OCI-LY1 (cell line): ENCODE data around the gene GPR142.

Source experiments
- H2AFZ ChIP-seq: fragments of 200-600 bp; sonication (generic), shearing (Covaris generic); 2 replicates; pipeline ENCODE4 v1.6.0; 2014; ENCODE audit warnings: antibody characterized with exemption, mild to moderate bottlenecking, low read length
- H3F3A ChIP-seq: fragments of 200-600 bp; sonication (generic), shearing (Covaris generic); 2 replicates; pipeline ENCODE4 v1.6.0; 2014; ENCODE audit warnings: mild to moderate bottlenecking, antibody characterized with exemption, low read length, moderate library complexity; ENCODE audit not compliant: insufficient read depth
- H3K27ac ChIP-seq: fragments of 200-600 bp; sonication (generic); 2 replicates; pipeline ENCODE4 v1.5.1; 2014; ENCODE audit warnings: low read length, mixed run types, mild to moderate bottlenecking, low read depth; ENCODE audit not compliant: poor library complexity, severe bottlenecking
- H3K27me3 ChIP-seq: fragments of 200-600 bp; sonication (generic); 2 replicates; pipeline ENCODE4 v1.6.0; 2014; ENCODE audit warnings: antibody characterized with exemption, mild to moderate bottlenecking, low read length, moderate library complexity; ENCODE audit not compliant: insufficient read depth
- H3K36me3 ChIP-seq: fragments of 200-600 bp; sonication (generic); 2 replicates; pipeline ENCODE4 v1.6.1; 2014; ENCODE audit warnings: mild to moderate bottlenecking, antibody characterized with exemption, low read length, moderate library complexity, mixed read lengths; ENCODE audit not compliant: insufficient read depth
- H3K4me1 ChIP-seq: fragments of 200-600 bp; sonication (generic); 2 replicates; pipeline ENCODE4 v1.5.1; 2014; ENCODE audit warnings: mild to moderate bottlenecking, low read length, moderate library complexity; ENCODE audit not compliant: insufficient read depth, severe bottlenecking
- H3K4me2 ChIP-seq: fragments of 200-600 bp; sonication (generic), shearing (Covaris generic); 2 replicates; pipeline ENCODE4 v1.6.1; 2014; ENCODE audit warnings: low read length
- H3K4me3 ChIP-seq: fragments of 200-600 bp; sonication (generic); 2 replicates; pipeline ENCODE4 v1.5.1; 2014; ENCODE audit warnings: low read length, low read depth, mild to moderate bottlenecking, mixed read lengths; ENCODE audit not compliant: poor library complexity, severe bottlenecking
- H3K79me2 ChIP-seq: fragments of 200-600 bp; shearing (Covaris generic); 2 replicates; pipeline ENCODE4 v1.6.1; 2016; ENCODE audit warnings: mixed run types, low read length, mixed read lengths; ENCODE audit not compliant: insufficient read depth
- H3K9ac ChIP-seq: fragments of 200-600 bp; sonication (generic), shearing (Covaris generic); 2 replicates; pipeline ENCODE4 v1.6.1; 2014; ENCODE audit warnings: mild to moderate bottlenecking, low read length, mixed read lengths
- H3K9me2 ChIP-seq: fragments of 200-600 bp; sonication (generic), shearing (Covaris generic); 2 replicates; pipeline ENCODE4 v1.6.1; 2014; ENCODE audit warnings: low read depth, mild to moderate bottlenecking, low read length, mixed read lengths
- H3K9me3 ChIP-seq: fragments of 200-600 bp; shearing (Covaris generic); 2 replicates; pipeline ENCODE4 v1.6.1; 2014; ENCODE audit warnings: low read length, mixed read lengths
- H4K20me1 ChIP-seq: fragments of 200-600 bp; sonication (generic), shearing (Covaris generic); 2 replicates; pipeline ENCODE4 v1.6.0; 2016; ENCODE audit warnings: mild to moderate bottlenecking, low read length; ENCODE audit not compliant: insufficient read depth
- EZH2 ChIP-seq: fragments of 200-600 bp; sonication (generic), shearing (Covaris generic); IDR thresholded peaks from 2 replicates; pipeline ENCODE4 v1.8.0; 2017; ENCODE audit warnings: borderline replicate concordance, mixed run types, mild to moderate bottlenecking, antibody characterized with exemption, low read length, moderate library complexity, mixed read lengths
- TF ChIP-seq, protein P1 (sequence below): fragments of 200-600 bp; sonication (generic), shearing (Covaris generic); IDR thresholded peaks from 2 replicates; pipeline ENCODE4 v1.5.1; 2017; ENCODE audit warnings: mild to moderate bottlenecking, antibody characterized with exemption, low read length, moderate library complexity, mixed read lengths

GPR142 gene

DNA sequence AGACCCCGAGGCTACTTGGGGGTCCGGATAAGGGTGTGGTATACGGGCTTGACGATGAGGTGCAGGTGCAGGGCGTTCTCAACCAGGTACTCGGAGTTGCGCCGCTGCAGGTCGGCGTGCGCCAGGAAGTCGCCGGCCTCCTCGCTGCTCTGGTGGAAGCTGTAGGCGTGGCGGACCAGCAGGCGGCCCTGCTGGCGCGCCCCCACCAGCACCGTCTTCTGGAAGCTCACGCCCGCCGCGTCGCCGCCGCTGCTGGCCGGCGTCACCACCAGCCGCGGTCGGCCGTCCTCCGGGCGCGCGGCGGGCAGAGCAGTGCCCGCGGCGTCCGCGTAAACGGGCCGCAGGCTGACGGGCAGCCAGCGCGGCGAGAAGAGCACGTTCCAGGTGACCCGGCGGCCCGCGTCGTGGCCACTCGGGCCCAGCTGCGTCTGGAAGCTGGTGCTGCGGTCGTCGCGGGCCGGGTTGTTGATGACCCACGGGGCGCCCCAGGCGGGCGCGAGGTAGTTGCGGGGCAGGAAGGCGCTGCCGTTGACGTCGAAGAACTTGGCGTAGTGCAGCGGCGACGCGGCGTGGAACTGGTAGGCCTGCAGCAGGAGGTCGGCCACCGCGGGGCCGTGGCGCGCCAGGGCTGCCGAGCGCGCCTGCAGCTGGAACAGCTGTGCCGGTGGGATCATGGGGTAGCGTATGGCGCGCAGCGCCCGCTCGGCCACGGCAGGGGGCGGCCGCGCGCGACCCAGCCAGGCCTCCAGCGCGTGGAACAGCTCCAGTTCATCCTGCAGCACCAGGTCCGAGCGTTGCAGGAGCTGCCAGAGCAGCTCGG lies 10.4 kb upstream of the GPR142 start:
- Histone ChIP-seq H3K9ac (no peak overlapping the region), H3K9me2 (no peaks in the 10 kb centered on the region), H4K20me1 (no peaks in the 10 kb centered on the region), H3K4me2 (no peak overlapping the region), H2AFZ (no peak overlapping the region), H3K4me3 (no peak overlapping the region), H3K4me1 (no peaks in the 10 kb centered on the region), H3K79me2 (no peaks in the 10 kb centered on the region), H3K27me3 (no peaks in the 10 kb centered on the region), H3K36me3 (no peaks in the 10 kb centered on the region), H3K27ac (no peak overlapping the region), H3K9me3 (no peaks in the 10 kb centered on the region), H3F3A (no peaks in the 10 kb centered on the region)
- TF ChIP-seq EZH2: no peak
- TF ChIP-seq, protein P1, sequence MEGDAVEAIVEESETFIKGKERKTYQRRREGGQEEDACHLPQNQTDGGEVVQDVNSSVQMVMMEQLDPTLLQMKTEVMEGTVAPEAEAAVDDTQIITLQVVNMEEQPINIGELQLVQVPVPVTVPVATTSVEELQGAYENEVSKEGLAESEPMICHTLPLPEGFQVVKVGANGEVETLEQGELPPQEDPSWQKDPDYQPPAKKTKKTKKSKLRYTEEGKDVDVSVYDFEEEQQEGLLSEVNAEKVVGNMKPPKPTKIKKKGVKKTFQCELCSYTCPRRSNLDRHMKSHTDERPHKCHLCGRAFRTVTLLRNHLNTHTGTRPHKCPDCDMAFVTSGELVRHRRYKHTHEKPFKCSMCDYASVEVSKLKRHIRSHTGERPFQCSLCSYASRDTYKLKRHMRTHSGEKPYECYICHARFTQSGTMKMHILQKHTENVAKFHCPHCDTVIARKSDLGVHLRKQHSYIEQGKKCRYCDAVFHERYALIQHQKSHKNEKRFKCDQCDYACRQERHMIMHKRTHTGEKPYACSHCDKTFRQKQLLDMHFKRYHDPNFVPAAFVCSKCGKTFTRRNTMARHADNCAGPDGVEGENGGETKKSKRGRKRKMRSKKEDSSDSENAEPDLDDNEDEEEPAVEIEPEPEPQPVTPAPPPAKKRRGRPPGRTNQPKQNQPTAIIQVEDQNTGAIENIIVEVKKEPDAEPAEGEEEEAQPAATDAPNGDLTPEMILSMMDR: no peak

DNA sequence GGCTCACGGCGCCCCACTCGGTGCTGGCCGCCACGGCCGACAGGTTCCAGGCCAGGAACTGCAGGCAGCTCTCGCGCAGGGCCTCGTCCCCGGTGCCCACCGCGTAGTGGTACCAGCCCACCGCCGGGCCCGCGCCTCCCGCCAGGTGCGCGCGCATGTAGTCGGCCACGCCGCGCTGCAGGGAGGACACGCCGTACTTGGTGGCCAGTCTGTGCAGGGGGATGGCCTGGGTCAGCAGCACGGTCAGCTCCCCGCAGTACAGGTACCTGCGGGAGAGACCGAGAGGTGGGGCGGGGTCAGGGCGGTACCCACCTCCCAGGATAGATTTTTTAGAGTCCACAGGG lies 9.9 kb upstream of the GPR142 start:
- Histone ChIP-seq H3K36me3 (no peaks in the 10 kb centered on the region), H3F3A (no peaks in the 10 kb centered on the region), H3K4me3 (no peak overlapping the region), H3K27ac (no peak overlapping the region), H3K9ac (no peak overlapping the region), H3K9me2 (no peaks in the 10 kb centered on the region), H3K27me3 (no peaks in the 10 kb centered on the region), H3K9me3 (no peaks in the 10 kb centered on the region), H4K20me1 (no peaks in the 10 kb centered on the region), H3K79me2 (no peaks in the 10 kb centered on the region), H3K4me2 (no peak overlapping the region), H3K4me1 (no peaks in the 10 kb centered on the region), H2AFZ (no peak overlapping the region)
- TF ChIP-seq EZH2: no peak
- TF ChIP-seq, protein P1: no peak

DNA sequence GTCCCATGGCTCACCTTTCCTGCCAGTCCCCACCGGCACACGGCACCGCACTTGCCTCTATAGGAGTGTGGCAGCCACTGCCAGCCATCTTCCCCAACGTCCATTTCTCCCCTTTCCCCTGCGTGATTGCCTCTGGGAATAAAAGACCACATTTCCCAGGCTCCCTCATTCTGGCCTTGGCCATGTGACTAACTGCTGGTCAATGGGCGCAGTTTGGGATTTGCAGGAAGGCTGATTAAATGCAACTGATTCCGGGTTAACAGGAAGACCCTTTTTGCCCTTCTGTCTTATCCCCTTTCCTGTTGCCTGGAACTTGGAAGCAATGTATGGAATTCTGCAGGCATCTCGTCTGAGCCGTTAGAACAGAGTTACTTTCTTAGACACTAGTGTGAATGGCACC lies 8.6 kb upstream of the GPR142 start:
- no peaks in the 10 kb centered on the region for H4K20me1 ChIP-seq
- H3K36me3 ChIP-seq: no peaks in the 10 kb centered on the region
- H2AFZ ChIP-seq: no peak overlapping the region
- H3K4me3 ChIP-seq: no peak overlapping the region
- H3K4me1 ChIP-seq: no peaks in the 10 kb centered on the region
- no peak overlapping the region for H3K9ac ChIP-seq
- no peak for TF ChIP-seq EZH2
- TF ChIP-seq, protein P1: no peak
- no peaks in the 10 kb centered on the region for H3K79me2 ChIP-seq
- H3K4me2 ChIP-seq: no peak overlapping the region
- no peaks in the 10 kb centered on the region for H3K27me3 ChIP-seq
- no peak overlapping the region for H3K27ac ChIP-seq
- H3K9me3 ChIP-seq: no peaks in the 10 kb centered on the region
- H3K9me2 ChIP-seq: no peaks in the 10 kb centered on the region
- no peaks in the 10 kb centered on the region for H3F3A ChIP-seq
